Fibroblast of skin of right biceps (primary cell): ENCODE measurements around the gene AK1.

Experiments
- DNase-seq: peaks from one replicate; pipeline ENCODE4 v3.0.0-alpha.2; 2013

Gene AK1

DNA sequence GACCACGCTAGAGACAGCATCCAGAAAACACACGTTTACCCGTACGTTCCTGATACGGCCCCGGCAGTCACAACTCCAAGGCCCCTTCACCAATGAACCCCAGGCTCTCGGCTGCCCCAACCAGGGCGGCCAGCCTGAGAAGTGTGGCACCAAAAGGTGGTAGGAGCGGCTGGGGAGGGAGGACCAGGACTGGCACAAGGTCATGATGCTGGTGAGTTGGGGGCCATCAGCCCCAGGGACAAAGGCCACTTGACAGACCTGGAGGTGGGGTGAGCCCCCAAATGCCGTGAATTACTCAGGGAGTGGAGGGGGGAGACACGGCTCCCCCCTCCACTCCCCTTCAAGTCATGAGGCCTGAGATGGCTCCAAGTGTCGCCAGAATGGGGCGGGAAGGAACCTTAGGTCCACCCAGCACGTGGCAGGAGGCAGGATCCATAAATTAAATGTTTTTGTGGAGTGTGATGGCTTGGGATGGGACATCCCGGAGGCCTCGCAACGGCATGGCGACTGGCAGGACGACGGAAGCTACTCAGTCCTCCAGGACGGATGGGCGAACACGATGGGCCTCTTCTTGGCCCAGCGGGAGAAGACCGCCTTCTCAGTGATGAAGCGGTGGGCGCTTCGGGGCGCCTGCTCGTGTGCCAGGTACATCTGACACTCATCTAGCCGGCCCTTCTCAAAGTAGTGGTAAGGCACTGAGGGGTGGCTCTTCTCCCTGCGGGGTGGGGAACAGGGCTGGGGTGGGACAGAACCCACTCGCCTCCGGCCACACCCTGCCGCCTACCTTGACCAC is 30.6 kb upstream of the AK1 start:
- DNase-seq: no peak

DNA sequence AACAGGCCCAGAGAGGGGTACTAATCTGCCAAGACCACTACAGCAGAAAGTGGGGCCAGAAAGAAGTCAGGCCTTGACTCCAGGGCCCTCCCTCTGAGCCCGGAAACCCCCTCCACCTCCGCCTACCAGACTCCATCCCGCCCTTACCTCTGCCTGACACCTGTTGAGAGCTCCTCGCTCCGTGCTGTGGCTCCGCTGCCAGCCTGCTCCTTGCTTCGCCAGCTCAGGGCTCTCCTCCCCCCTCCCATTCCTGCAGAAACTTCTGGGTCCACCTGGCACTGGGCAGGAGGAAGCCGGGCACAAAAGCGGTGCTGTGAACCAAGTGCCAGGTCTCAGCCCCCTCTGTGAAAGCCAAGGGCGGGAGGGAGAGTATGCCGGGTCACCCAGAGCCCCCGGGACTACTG is 28.3 kb upstream of the AK1 start:
- no peak for DNase-seq

DNA sequence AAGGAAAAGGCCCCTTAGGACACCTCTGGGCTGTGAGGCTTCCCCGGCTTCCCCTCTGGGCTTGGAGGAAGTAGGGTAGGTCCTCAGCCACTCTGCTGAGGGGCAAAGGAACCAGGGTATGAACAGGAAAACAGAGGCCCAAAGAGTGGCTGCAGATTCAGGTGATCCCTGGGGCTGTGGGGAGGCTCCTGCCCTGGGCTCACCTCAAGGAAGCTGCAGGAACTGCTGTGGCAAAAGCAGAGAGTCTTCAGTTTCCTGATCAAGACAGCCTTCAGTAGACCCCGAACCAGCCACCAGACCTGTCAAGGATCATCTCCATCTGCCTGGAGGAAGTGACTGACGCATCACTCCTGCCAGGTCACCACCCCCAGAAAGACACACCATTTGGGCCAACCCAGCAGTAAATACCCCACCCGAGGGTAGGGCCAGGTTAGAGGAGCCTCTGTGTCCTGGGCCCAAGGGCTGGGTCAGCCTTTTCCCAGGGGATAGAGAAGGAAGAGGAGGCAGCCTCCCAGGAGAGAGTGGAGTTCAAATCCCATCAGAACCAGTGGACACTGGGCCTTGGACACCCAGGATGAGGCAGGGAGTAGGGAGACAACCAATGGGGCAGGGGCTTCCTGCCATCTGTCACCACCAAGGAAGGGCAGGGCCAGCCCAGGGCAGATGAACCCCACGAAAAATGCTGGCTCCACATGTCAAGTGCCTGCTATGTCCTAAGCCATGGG is 27.7 kb upstream of the AK1 start:
- no peak for DNase-seq

DNA sequence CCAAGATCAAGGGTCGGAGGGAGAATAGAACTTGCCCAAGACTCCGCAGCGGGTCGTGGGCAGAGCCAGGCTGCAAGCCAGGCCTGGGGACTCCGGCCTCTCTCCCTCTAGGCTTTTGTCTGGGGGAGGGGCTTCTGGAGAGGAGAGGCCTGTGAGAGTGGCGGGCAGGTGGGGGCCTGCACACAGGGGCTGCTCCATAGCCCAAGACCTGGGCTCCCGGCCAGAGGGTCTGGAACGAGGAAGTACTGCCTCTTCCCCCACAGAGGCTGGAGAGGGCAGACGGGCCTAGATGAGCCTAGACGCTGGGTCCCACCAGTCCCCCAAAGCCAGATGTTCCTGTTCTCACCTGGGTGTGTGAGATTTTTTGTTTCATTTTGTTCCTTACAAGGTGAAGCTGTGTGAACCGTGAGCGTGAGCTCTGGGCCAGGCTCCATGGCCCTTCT is 27.1 kb upstream of the AK1 start:
- no peak for DNase-seq

DNA sequence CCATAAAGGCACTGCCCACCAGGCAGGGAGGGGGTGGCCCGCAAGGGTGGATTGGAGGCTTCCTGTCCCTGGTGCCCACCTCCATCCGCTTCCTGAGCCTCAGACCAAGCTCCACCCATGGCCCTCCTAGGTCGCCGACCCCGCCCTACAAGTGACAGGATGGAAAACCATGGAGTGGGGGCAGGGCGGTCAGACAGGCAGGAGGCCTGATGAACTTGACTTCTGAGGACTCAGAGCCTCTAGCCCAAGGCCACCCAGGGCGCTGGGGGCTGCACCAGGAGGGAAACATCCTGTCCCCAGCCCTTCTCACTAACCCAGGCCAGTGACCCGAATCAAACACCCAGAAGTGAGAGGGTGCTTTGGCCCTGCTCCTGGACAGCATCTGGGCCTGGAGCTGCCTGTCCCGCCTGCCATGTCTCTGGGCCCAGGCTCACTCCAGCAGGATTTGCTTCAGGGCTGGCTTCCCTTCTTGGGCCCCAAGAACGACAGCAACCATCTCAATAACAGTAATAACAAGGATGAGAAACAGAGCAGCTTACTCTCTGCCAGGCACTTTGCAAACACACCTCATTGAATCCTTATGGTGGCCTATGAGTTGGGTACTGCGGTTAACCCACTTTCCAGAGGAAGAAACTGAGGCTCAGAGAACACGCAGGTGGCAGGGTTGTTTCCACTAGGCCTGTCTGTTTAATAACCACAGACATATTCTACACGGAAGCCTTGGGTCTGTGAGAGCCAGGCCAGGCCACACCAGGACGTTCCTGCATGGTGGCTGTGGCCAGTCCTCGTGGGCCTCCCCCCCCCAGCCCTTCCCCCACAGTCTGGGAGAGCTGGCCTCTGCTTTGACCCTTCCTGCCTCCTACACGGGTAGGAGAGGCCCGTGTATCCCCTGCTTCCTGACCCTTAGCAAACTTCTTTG is 26.3 kb upstream of the AK1 start:
- DNase-seq: no peak

DNA sequence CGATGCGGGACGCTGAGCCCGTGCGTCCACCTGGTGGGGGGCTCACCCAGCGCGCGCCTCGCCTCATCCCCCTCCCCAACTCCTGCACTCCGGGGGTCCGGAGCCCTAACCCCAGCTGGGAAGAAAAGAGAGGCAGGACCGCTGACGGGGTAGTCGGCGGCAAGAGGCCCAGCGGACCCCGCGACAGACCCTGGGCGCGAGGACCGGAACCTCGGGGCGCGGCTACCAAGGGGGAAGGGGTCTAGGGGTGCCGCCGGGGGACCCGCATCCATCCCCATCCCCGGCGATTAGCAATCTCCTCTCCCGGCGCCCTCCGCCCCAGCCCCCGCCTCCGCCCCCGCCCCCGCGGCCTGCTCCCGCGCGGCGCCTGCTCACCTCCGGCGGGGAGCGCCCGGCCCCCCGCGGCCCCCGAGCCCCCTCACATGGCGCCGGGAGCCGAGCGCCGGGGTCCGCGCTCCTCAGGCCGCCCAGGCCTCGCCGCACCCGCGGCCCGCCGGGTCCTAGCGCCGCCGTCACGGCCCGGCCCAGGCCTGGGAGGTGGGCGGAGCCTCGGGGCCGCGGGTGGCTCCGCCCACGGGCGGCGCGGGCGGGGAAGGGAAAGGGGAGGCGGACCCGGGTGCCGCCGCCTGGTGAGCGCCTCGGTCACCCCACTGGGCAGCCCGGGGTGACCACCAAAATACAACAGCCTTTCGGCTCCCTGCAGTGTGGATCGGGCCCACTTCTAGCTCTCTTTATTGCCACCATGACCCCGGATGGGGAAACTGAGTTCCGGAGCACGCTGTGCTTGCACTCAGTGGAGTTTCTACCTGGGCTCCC is 21.9 kb upstream of the AK1 start, which contains the start of gene ST6GALNAC6:
Gene ST6GALNAC6 (minus strand): TSS at position 476 of the 816 bp plus-strand sequence. CDS start 1,622 bp downstream, outside the sequence.
- peak; percentile 77 for DNase-seq

DNA sequence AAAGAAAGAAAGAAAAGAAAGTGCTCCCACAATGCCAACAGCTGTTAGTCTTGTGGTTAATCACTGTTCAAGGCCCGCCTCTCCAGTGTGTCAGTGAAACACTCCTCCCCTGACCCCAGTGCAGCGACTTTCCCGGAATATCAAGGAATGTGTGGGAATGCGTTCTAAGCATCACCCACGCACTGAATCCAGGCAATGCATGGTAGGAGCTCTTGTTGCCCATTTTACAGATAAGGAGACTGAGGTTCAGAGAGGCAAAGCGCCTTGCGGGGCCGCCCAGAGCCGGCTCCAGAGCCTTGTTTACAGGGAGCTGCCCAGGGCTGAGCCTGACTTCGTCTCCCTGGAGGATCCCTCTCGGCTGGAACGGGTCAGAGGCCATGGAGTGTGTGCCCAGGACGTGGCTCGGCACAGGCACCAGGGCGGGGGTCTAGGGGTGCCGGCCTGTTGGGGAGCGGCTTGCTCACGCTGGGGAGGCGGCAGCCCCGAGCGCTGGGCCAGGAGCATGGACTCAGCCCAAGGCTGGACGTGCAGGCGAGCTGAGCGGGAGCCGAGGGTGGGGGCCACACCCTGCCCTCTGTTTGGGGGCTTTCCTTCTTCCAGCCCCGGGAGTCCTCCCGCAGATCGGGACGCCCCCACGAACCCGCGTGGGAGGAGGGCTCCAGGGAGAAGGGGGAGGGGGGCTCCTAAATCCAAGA is 21.1 kb upstream of the AK1 start:
- peak; percentile 89 for DNase-seq

DNA sequence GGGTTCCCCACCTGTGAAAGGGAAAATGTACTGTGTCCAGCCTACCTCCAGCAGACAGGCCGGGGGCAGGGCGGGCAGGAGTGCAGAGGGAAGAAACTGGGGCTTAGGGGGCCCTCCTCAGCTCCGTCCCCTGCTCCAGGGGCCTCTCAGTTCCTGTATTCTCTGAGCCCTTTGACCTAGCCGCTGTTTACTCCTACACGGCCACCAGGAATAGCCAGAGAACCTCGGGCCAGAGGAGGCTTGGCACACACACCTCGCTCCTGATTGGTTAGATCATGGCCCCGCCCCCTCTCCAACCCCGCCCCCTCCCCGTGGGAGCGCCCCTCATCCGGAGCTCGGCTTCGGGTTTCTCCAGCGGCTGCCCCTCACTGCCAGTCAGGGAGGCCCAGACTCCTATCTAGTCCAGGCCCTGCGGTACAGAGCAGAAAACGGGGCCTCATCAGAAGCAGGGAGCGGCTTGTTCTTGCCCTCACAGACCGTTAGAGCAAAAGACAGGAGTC is 19.8 kb upstream of the AK1 start:
- DNase-seq: peak; percentile 77

DNA sequence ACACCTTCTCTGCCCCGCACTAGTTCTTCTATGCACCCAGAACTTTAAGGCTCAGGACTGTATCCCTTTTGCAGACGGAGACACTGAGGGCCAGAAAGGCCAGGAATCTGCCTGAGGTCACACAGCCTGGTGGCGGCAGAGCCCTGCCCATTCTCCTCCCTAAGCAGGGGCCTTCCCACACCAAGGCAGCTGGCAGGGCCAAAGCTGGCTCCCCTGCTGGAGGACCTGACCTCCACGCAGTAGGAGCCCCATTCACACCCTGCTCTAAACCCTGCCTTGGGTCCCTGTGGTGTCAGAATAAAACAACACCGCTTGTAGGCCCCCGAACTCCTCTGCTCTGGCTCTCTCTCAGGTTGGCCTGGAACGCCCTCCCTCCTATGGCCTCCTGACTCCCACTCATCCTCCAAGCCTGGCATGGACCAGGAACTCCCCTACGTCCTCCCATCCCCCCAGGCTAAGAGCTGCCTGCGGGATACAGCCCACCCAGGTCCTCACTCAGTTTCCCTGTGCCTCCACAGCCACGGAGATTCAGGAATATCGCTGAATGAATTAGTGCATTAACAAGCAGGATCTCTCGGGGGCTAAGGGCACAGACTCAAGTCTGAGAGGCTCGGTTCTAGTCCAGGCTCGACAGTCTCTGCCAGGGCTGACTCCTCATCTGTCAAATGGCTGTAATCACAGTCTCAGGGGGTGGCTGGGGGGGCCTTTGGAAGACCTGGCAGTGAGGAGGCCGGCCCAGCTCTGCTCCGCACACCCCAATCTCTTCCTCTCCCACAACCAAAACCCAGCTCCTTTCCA is 19.1 kb upstream of the AK1 start:
- DNase-seq: no peak

DNA sequence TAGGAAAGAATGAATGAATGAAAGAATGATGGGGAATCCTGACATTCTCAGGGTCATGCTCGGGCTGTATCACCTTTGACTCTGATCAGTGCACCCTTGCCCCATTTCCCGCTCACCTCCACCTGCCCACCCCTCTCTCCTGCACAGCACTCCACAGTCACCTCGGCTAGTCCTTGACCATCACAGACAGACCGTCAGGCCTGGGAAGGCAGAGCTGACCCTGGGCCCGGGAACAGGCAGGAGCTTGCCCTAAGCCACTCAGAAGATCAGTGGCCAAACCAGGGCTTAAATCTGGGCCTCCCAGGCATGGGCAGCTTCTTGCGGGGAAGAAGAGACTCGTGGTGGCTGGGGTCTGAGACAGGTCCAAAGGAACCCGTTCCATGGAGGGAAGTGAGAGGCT is 18.3 kb upstream of the AK1 start:
- DNase-seq: no peak

DNA sequence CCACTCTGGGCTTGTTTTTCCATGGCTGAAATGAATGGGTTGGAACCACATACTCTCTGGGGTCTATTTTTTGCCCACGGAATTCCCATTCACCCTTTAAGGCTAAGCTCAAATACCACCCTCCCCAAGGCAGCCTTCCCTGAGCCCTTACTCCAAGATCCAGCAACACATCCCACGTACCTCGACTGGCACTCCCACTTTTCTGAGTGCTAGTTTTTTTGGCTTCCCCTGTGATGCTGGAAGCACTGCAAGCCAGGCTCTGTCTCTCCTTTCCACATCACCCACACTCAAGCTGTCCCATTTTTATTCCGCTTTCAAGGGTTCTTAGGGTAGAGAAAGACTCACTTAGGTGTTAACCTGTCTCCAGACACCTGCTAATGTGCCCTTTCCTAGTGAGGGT is 15.9 kb upstream of the AK1 start:
- no peak for DNase-seq

DNA sequence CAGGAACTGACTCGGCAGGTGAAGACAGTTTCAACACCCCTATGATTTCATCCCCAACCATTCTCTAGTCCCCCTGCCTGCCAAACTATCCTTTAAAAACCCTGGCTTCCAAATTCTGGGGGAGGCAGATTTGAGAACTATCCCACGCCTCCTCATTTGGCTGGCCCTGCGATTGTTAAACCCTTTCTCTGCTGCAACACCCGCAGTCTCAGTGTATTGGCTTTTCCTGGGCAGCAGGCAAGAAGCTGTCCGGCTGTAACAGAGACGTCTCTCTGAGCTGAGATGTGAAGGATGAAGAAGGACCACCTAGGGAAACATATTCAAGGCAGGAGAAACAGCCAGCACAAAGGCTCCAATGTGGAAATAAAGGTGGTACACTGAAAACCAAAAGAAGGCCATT is 15.4 kb upstream of the AK1 start:
- DNase-seq: no peak

DNA sequence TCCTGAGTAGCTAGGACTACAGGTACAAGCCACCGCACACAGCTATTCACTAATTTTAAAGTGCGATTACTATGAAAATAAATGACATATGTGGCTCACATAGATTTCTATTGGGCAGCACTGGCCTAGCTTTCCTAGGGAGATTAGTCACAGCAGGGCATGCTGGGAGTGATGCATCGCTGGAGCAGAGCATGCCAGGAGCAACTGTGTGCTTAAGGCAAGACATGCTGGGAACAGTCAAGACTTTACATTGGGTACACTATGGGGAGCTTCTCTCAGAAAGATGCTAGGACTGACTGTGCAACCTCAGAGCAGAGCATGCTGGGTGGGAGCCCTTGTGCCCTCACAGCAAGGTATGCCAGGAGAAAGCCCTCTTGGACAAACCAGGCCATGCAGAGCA is 12.6 kb upstream of the AK1 start:
- DNase-seq: no peak

DNA sequence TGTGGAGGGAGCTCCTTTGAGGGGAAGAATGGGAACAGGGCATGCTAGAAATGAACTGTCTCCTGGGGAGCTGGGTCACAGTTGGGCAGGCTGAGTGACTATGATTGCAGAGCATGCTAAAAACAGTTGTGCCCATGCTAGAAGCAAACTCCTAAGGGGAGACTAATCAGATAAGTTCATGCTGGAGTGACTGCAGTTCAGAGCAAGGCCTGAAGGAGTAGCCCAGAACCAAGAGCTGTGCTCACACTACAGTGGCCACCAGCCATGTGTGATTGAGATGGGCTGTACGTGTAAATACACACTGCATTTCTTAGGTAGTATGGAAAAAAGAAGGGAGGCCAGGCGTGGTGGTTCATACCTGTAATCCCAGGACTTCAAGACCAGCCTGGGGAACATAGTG is 10.3 kb upstream of the AK1 start:
- DNase-seq: no peak

DNA sequence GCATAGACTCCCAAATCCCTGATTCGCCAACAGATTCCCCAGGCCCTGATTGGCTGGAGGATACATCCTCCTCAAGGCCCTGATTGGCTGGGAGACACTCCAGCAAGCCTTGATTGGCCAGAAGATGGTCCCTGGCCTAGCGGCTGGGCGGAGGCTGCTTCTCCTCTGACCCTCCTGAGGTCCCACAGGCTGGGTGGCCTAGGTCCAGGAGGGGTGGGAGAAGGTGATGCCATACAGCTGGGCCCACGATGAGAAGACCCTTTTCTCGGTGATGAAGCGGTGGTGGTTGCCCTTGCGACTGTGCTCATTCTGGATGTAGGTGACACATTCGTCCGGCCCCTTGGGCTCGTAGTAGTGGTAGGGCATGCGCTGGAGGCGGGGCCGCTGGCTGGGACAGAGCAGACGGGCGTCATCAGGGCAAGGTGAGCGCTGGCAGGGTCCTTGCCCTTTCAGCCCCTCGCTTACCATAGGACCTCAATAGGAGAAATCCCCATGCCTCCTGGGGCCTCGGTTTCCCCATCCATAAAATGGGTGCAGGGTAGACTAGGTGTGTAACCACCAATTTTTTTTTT is 9.0 kb upstream of the AK1 start:
- peak; percentile 30 for DNase-seq

DNA sequence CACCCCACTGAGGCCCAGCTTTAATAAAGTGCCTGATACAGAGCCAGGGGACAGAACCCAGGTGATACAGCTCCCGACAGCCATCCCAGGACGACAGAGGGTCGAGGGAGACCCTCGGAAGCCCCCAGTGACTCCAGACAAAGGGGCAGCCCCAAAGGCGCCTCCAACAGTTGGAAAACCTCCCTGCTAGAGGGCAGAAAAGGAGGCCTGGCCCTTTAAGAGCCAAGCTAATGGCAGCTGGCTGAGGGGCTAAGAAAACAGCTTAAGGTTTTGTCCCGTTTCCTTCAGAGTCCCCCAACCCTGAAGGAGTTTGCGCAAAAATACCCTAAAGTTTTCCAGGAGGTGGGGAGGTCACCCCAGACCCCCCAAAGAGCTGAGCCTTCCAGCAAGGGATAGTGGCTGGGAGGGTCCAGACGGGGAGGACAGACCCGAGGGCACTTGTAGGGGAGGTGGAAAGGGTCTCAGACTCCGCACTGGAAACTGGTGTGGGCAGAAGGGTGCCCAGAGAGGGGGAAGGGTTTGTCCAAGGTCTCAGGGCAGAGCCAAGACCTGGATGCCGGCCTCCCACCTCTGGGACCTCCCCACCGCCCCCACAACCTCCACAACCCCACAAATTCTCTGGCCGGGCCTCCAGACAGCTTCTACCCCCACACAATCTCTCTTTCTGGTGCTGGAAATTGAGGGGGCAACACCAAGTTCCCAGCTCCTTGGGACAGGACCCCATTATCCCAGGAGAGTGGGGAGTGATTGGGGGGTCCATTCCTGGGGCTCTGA is 8.2 kb upstream of the AK1 start:
- no peak for DNase-seq

DNA sequence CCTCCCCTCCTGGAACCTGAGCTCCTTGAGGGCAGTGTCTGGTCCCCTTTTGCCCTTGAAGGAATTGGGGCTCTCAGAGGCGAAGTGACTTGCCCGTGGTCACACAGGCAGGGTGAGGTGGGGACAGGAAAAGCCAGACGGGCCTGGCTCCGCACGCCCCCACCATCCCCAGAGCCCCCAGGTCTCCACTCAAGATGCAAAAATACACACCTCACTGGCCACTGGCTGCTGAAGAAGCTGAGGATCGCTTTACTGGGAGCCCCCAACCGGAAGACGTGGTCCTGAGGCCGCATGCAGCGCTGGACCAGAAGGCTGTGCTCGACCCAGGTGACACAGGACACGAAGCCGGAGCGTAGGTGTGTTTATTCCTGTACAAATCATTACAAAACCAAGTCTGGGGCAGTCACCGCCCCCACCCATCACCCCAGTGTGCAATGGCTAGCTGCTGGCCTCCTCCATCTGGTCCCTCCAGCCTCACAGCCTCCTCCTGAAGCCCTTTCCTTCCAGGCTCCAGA is 7.6 kb upstream of the AK1 start:
- no peak for DNase-seq

DNA sequence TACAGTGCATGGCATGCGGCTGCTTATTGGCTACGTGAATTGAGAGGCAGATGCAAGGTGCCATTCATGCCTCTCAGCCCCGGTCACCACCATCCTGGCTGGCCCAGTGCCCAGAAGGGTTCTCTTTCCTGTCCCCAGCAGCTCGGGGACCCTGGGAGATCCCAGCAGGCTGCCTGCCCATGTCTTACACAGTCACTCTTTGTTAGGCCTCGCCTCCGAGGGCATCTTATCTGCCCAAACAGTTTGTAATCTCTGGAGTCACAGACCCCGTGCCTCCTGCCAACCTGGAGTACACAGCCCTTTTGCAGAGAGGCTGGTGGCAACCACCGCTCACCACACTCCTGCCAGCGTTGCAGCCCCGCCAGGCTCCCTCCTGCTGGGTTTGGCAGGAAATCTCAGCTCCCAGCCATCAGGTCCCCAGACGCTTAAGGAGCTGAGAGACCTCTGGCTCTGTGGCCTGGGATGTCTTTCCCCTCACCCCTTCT is 7.0 kb upstream of the AK1 start:
- DNase-seq: no peak

DNA sequence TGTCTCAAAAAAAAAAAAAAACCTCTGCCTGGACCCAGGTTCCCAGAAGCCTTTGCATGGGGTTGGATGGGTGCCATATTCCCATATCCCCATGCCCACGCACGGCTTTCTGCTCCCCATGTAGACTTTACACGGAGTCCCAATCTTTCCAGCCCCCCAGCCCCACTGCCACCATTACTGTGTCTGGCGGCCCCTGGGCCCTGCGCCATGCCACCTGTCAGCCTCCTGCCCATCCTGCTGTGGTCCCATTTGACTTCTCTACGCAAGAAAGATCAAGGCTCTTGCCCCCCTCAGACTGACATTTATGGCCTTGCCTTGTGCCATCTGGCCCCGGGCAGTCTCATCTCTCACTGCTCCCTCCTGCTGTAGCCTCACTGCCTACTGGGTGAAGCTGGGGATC is 6.5 kb upstream of the AK1 start:
- DNase-seq: no peak
